GM12801 (cell line): ENCODE data around the gene GIGYF1.

ENCODE experiments used
- CTCF ChIP-seq: IDR thresholded peaks from one replicate; pipeline ENCODE4 v1.5.1; 2011; ENCODE audit warnings: control low read depth; ENCODE audit not compliant: insufficient read length; ENCODE audit errors: extremely low read depth

Gene GIGYF1

GRCh38 chr7:100705320-100705752 lies 11.3 kb upstream of the GIGYF1 start:
- TF ChIP-seq CTCF = no peak

DNA sequence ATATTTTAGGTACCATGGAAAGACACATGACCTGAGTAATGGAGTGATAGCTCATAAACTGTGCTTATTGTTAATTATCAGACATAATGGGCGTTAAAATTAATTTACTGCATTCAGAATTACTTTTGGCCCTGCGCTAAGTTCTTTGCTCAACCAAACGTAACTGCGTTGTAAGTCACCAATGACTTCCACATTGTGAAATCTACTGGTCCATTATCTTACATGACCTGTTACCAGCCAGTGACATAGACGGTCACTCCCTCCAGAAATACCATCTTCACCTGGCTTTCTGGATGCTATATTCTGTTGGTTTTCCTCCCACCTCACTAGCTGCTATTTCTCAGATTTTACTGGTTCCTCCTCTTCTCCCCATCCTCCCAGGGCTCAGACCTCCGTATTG lies 5.0 kb upstream of the GIGYF1 start:
- TF ChIP-seq CTCF = no peak

GRCh38 chr7:100696123-100696521 lies 2.1 kb upstream of the GIGYF1 start:
- no peak for TF ChIP-seq CTCF

DNA sequence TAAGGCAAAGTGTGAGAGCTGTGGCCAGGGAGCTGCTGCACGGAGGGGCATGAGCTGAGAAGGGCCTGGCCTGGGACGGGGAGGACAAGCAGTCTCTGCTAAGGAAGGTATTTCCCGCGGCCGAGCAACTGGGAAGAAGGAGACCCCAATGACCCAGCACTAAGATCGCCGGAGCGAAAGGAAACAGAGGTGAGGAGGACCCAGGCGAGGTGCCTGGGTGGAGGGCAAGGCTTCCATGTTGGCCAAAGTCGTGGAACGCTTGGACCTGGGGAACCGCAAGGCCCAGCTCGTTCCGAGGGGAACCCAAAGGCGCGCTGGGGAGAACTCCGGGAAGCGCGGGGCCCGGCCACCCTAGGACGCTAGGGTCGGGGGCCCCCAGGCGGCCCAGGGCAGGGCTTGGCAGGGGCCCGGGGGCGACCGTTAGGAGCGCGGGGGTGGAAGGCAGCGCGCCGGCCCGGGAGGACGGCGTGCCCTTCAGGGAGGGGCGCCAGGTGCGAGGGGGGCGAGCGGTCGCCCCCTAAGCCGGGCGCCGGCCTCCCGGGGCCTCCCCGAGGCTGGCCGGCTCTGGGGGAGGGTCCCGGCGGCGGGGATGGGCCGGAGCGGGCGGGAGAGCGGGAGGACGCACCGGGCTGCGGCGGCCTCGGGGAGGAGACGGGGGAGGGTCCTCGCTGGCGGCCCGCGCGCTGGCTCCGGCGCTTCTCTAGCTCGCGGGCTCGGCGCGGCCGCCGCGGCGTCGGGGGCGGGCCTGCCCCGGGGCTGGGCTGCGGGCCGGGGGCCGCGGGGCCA lies 545 bp downstream of the GIGYF1 start:
- no peak for TF ChIP-seq CTCF

DNA sequence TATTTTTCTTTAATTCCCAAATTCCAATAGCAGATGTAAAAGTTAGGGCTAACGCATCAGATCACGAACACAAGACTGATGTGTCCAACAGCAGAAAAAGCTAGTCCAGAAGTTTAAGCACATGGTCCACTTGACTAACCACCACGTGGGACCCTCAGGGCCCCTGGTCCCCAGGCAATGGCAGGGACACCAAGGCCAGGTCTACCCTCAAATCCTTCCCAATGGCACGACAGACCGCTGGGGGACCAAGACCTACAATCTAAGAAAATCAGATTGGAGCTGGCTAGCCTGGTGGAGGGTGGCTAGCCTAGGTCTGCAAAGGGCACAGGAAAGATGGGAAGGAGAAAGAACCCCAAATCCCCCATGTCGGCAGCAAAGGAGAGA lies 1.5 kb downstream of the GIGYF1 start:
- TF ChIP-seq CTCF = no peak

DNA sequence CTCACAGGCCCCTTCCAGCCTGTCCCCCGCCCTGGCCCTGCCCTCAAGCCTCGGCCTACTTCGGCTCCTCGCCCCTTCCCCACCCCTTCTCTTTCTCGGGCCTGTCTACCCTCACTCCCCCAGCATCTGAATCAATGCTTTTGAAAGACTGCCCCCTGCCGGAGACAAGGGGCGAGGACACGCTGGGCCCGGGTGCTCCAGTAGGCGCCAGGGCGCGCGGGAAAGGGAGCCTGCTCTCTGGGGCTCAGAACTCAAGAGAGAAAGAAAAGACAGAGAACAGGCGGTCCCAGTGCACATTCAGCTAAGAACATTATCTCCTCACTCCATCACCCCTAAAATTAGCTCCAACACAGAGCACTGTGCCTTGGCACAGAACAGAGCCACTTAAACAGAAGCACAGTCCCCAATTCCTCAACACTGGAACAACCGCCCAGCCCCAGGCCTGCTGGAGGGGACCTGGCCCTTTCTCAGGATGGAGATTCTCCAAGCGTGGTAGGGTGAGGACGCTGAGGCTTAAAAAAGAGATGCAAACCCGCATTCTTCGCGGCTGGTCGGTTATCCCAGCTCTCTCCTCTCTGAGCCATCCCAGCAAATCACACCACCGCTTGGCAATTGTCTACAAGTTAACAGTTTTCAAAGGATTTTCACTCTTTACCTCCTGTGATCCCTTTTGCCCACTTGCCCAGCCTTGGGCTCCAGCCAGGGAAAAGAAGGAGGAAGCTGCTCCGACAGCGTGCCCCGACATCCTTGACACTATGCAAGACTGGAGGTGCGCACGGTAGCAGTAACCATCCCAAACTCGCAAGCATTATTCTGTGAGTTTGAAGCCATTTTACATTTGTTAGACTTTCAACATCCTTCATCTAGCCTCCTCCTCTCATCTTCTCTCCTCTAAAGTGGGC lies 2.1 kb downstream of the GIGYF1 start:
- no peak for TF ChIP-seq CTCF

GRCh38 chr7:100689230-100690135 lies 4.6 kb downstream of the GIGYF1 start:
- no peak for TF ChIP-seq CTCF
